ENCODE data around the gene ENTPD7.

The ENTPD7 gene

GRCh38 chr10:99673492-99673891 lies 14.2 kb downstream of the ENTPD7 start:
- H3K4me3 ChIP-seq (replicated peaks; ENCODE audit: low read depth, low read length), result no peak overlapping the region
- no peak for DNase-seq (ENCODE audit: low read depth)
- TF ChIP-seq, protein P1, sequence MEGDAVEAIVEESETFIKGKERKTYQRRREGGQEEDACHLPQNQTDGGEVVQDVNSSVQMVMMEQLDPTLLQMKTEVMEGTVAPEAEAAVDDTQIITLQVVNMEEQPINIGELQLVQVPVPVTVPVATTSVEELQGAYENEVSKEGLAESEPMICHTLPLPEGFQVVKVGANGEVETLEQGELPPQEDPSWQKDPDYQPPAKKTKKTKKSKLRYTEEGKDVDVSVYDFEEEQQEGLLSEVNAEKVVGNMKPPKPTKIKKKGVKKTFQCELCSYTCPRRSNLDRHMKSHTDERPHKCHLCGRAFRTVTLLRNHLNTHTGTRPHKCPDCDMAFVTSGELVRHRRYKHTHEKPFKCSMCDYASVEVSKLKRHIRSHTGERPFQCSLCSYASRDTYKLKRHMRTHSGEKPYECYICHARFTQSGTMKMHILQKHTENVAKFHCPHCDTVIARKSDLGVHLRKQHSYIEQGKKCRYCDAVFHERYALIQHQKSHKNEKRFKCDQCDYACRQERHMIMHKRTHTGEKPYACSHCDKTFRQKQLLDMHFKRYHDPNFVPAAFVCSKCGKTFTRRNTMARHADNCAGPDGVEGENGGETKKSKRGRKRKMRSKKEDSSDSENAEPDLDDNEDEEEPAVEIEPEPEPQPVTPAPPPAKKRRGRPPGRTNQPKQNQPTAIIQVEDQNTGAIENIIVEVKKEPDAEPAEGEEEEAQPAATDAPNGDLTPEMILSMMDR (IDR thresholded peaks at IDR 0.05; ENCODE audit: low read length, missing control alignments), result no peak

DNA sequence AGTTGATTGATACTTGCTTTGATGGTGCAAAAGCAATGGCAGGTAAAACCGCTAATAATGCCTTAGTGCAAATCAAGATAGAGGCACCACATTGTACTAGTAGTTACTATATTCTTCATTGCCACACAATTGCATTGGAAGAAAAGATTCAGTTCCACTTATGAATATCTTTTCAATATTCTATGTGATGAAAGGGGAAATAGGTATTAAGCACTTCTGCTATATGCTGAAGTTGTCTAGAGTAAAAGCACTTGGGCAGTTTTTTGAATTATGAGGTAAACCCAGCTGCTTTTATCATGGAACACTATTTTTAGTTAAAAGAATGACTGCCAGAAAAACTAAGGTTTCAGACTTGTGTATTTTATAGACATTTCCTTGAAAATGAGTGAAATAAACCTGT lies 15.5 kb downstream of the ENTPD7 start:
- TF ChIP-seq, protein P1 (IDR thresholded peaks at IDR 0.05; ENCODE audit: low read length, missing control alignments), result no peak
- no peak for DNase-seq (ENCODE audit: low read depth)
- H3K4me3 ChIP-seq (replicated peaks; ENCODE audit: low read depth, low read length), result no peak overlapping the region

GRCh38 chr10:99676426-99676825 lies 17.1 kb downstream of the ENTPD7 start:
- TF ChIP-seq, protein P1 (IDR thresholded peaks at IDR 0.05; ENCODE audit: low read length, missing control alignments), result no peak
- H3K4me3 ChIP-seq (replicated peaks; ENCODE audit: low read depth, low read length), result no peak overlapping the region
- peak; percentile 61 for DNase-seq (ENCODE audit: low read depth)

DNA sequence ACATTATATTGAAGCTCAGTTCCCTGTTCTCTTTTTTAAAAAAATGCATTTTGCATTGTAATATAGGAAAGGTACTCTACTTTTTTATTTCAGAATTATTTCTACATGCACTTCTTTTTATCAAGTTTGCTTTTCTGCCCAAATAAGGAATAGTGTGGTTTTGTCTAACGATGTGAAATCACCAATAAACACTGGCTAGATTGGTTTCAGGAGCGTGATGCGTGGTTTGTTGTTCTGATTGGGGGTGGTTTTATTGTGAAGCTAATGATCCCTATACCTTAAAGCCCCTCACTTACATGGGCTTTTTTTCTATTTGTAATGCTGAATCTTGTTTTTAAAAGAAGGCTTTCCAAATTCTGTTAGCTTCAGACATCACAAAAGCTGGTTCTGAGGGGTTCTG lies 17.6 kb downstream of the ENTPD7 start:
- no peak for DNase-seq (ENCODE audit: low read depth)
- TF ChIP-seq, protein P1 (IDR thresholded peaks at IDR 0.05; ENCODE audit: low read length, missing control alignments), result no peak
- H3K4me3 ChIP-seq (replicated peaks; ENCODE audit: low read depth, low read length), result no peak overlapping the region

GRCh38 chr10:99678921-99679320 lies 19.6 kb downstream of the ENTPD7 start:
- no peak for DNase-seq (ENCODE audit: low read depth)
- H3K4me3 ChIP-seq (replicated peaks; ENCODE audit: low read depth, low read length), result no peak overlapping the region
- TF ChIP-seq, protein P1 (IDR thresholded peaks at IDR 0.05; ENCODE audit: low read length, missing control alignments), result no peak

- DNase-seq (ENCODE audit: low read depth), result peak; percentile 90
- TF ChIP-seq, protein P1 (IDR thresholded peaks at IDR 0.05; ENCODE audit: low read length, missing control alignments), result no peak
These were observed 22.2 kb downstream of the ENTPD7 start for GRCh38 chr10:99681553-99681952.

GRCh38 chr10:99682032-99682431 lies 22.7 kb downstream of the ENTPD7 start:
- DNase-seq (ENCODE audit: low read depth), result no peak
- TF ChIP-seq, protein P1 (IDR thresholded peaks at IDR 0.05; ENCODE audit: low read length, missing control alignments), result no peak
- no peak overlapping the region for H3K4me3 ChIP-seq (replicated peaks; ENCODE audit: low read depth, low read length)

More at GRCh38 chr10:99681553-99681952, 22.2 kb downstream of the ENTPD7 start:
- no peak overlapping the region for H3K4me3 ChIP-seq (replicated peaks; ENCODE audit: low read depth, low read length)

Measured in fibroblast of pulmonary artery (primary cell).